Stimulated activated CD8-positive, alpha-beta memory T cell treated with anti-CD3 and anti-CD28 coated beads, Interleukin-2, amount 100 ng/mL, for 48 hours (primary cell): ENCODE results near the gene CUL4A.
"Not testable (repeated sequence)": the region's sequence is repeated elsewhere in the genome, so short reads cannot be mapped to it uniquely, and the experiment has no call there.

Experiments
- DNase-seq, 2 donors: peaks; one replicate each; pipeline ENCODE4 v3.0.0-alpha.2; 2020; ENCODE audit warnings: low read depth in 2 of 2

The CUL4A gene

GRCh38 chr13:113291129-113291528, 81.7 kb downstream of the CUL4A start:
- DNase-seq: no peak

- no peak for DNase-seq
Measured at GRCh38 chr13:113292021-113292862, 82.8 kb downstream of the CUL4A start.

- DNase-seq: no peak
Measured at GRCh38 chr13:113293686-113294085, 84.3 kb downstream of the CUL4A start.

GRCh38 chr13:113295776-113296175, 86.4 kb downstream of the CUL4A start:
- no peak for DNase-seq

GRCh38 chr13:113296823-113297369, 87.5 kb downstream of the CUL4A start, which contains the start of gene LAMP1:
Gene LAMP1 (plus strand): TSS chr13:113297239. CDS start chr13:113297435, 196 bp downstream.
- DNase-seq: peak; percentile 97 to 99

- peak; percentile 21 to 29 for DNase-seq
Measured at GRCh38 chr13:113297370-113298042, 88.1 kb downstream of the CUL4A start.

GRCh38 chr13:113298043-113298945, 88.9 kb downstream of the CUL4A start:
- DNase-seq: no peak

GRCh38 chr13:113299951-113300350, 90.5 kb downstream of the CUL4A start:
- DNase-seq: no peak

GRCh38 chr13:113302986-113303385, 93.6 kb downstream of the CUL4A start:
- no peak for DNase-seq

GRCh38 chr13:113304121-113304520, 94.7 kb downstream of the CUL4A start:
- DNase-seq: no peak

- DNase-seq: no peak
Measured at GRCh38 chr13:113305208-113305607, 95.8 kb downstream of the CUL4A start.

GRCh38 chr13:113307491-113307890, 98.1 kb downstream of the CUL4A start:
- DNase-seq: no peak

- no peak for DNase-seq
Measured at GRCh38 chr13:113309473-113309872, 100.1 kb downstream of the CUL4A start.

- not testable (repeated sequence) for DNase-seq
Measured at GRCh38 chr13:113314112-113314511, 104.7 kb downstream of the CUL4A start.

GRCh38 chr13:113314895-113315470, 105.6 kb downstream of the CUL4A start:
- DNase-seq: not testable (repeated sequence)

GRCh38 chr13:113315992-113316391, 106.6 kb downstream of the CUL4A start:
- DNase-seq: no peak
